PC-9 (cell line): ENCODE measurements around the gene SPHK2.
A peak's percentile ranks its signal among the peaks of the same experiment; 100 is the strongest.

ENCODE experiments used
- EZH2 ChIP-seq: fragments of 200-600 bp; sonication (generic); IDR thresholded peaks from 2 replicates; pipeline ENCODE4 v1.8.0; 2017; ENCODE audit warnings: antibody characterized with exemption, low read depth
- TF ChIP-seq, protein P1 (sequence below): fragments of 200-600 bp; sonication (generic); conservative IDR thresholded peaks from 2 replicates; pipeline ENCODE4 v1.6.1; 2017; ENCODE audit warnings: mixed run types, antibody characterized with exemption, mild to moderate bottlenecking, moderate library complexity

DNA sequence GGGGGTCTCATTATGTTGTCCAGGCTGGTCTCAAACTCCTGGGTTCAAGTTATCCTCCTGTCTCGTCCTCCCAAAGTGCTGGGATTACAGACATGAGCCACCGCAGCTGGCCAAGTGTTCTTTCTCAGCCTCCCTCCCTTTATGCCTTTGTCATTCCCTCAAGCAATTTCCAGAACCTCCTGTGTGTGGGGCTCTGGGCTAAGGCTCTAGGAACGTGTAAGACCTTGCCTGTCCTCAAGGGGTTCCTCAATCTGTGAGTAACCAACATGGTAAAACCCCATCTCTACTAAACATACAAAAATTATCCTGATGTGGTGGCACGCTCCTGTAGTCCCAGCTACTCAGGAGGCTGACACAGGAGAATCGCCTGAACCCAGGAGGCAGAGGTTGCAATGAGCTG is 28.3 kb upstream of the SPHK2 start:
- TF ChIP-seq, protein P1, sequence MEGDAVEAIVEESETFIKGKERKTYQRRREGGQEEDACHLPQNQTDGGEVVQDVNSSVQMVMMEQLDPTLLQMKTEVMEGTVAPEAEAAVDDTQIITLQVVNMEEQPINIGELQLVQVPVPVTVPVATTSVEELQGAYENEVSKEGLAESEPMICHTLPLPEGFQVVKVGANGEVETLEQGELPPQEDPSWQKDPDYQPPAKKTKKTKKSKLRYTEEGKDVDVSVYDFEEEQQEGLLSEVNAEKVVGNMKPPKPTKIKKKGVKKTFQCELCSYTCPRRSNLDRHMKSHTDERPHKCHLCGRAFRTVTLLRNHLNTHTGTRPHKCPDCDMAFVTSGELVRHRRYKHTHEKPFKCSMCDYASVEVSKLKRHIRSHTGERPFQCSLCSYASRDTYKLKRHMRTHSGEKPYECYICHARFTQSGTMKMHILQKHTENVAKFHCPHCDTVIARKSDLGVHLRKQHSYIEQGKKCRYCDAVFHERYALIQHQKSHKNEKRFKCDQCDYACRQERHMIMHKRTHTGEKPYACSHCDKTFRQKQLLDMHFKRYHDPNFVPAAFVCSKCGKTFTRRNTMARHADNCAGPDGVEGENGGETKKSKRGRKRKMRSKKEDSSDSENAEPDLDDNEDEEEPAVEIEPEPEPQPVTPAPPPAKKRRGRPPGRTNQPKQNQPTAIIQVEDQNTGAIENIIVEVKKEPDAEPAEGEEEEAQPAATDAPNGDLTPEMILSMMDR = peak; percentile 31; the same call in 1 of the 2 replicates
- no peak for TF ChIP-seq EZH2
